IMR-90 (cell line): ENCODE results near the gene VPS35L. TPM values are rescaled to one million over a fixed set of nuclear protein-coding genes. Genes with fewer than 3 reads are reported as not detected.

Experiments used
- ATAC-seq: fragments of 200-7000 bp; cut with Tn5 transposase; 2 replicates; pipeline ENCODE4 v1.9.1; 2020; ENCODE audit warnings: low read depth, mild to moderate bottlenecking, moderate library complexity
- BruUV-seq: library from RNA; stranded (reverse); fragments of 400-500 nt; replicated peaks from 2 replicates; lab custom pipeline; 2021; lab: Mats Ljungman, UMichigan
- CTCF ChIA-PET: fragments of 300-600 bp; formaldehyde crosslinking; extraction: SDS; loops from one replicate; lab custom pipeline; 2021; ENCODE audit warnings: antibody characterized with exemption; lab: Yijun Ruan, JAX
- POLR2A ChIA-PET: fragments of 300-600 bp; sonication (Branson Sonifier 250); formaldehyde crosslinking; loops from one replicate; lab custom pipeline; 2022; ENCODE audit warnings: antibody characterized with exemption; ENCODE audit not compliant: unreplicated experiment; lab: Charles Lee
- DNase-seq: peaks from one replicate; pipeline ENCODE4 v3.0.0; 2013
- H2AFZ ChIP-seq: replicated peaks from 2 replicates; pipeline ENCODE3; 2013; ENCODE audit warnings: low read length, mild to moderate bottlenecking; ENCODE audit not compliant: poor library complexity
- H2AK5ac ChIP-seq: 2 replicates; pipeline ENCODE4 v1.6.1; 2013; ENCODE audit warnings: low read depth, low read length, inconsistent platforms
- H2AK9ac ChIP-seq: replicated peaks from 2 replicates; pipeline ENCODE3; 2013; ENCODE audit warnings: mild to moderate bottlenecking, low read depth, low read length, moderate library complexity; ENCODE audit not compliant: poor library complexity
- H2BK120ac ChIP-seq: 2 replicates; pipeline ENCODE4 v1.6.1; 2013; ENCODE audit warnings: low read depth, low read length, inconsistent platforms
- H2BK15ac ChIP-seq: 3 replicates; pipeline ENCODE4 v1.6.1; 2013; ENCODE audit warnings: low read depth, low read length, inconsistent platforms
- H2BK20ac ChIP-seq: 2 replicates; pipeline ENCODE4 v1.6.1; 2013; ENCODE audit warnings: low read depth, mild to moderate bottlenecking, inconsistent platforms, low read length, moderate library complexity
- H2BK5ac ChIP-seq: 2 replicates; pipeline ENCODE4 v1.6.1; 2013; ENCODE audit warnings: mild to moderate bottlenecking, low read depth, low read length, inconsistent platforms; ENCODE audit not compliant: poor library complexity, severe bottlenecking
- H3K14ac ChIP-seq: replicated peaks from 2 replicates; pipeline ENCODE4 v1.6.1; 2013; ENCODE audit warnings: low read depth, low read length, inconsistent platforms
- H3K18ac ChIP-seq: 2 replicates; pipeline ENCODE4 v1.6.1; 2013; ENCODE audit warnings: low read depth, low read length, control low read depth
- H3K23ac ChIP-seq: 2 replicates; pipeline ENCODE4 v1.6.1; 2013; ENCODE audit warnings: low read depth, low read length, inconsistent platforms
- H3K27ac ChIP-seq: 2 replicates; pipeline ENCODE4 v1.5.1; 2013; ENCODE audit warnings: mild to moderate bottlenecking, control low read depth, low read length; ENCODE audit not compliant: insufficient read depth
- H3K27me3 ChIP-seq: 2 replicates; pipeline ENCODE4 v1.6.1; 2013; ENCODE audit warnings: low read length; ENCODE audit not compliant: control insufficient read depth, insufficient read depth
- H3K36me3 ChIP-seq: 2 replicates; pipeline ENCODE4 v1.6.1; 2013; ENCODE audit warnings: low read length, mixed read lengths; ENCODE audit not compliant: control insufficient read depth, insufficient read depth
- H3K4ac ChIP-seq: 2 replicates; pipeline ENCODE4 v1.6.1; 2013; ENCODE audit warnings: low read depth, low read length, inconsistent platforms
- H3K4me1 ChIP-seq: 2 replicates; pipeline ENCODE4 v1.6.1; 2013; ENCODE audit warnings: low read length, mixed read lengths; ENCODE audit not compliant: control insufficient read depth, insufficient read depth
- H3K4me2 ChIP-seq: 2 replicates; pipeline ENCODE4 v1.6.1; 2013; ENCODE audit warnings: low read depth, mild to moderate bottlenecking, control low read depth, low read length, moderate library complexity
- H3K4me3 ChIP-seq: 2 replicates; pipeline ENCODE4 v1.5.1; 2013; ENCODE audit warnings: low read depth, mild to moderate bottlenecking, control low read depth, low read length, moderate library complexity; ENCODE audit not compliant: insufficient read depth
- H3K56ac ChIP-seq: 2 replicates; pipeline ENCODE4 v1.6.1; 2013; ENCODE audit warnings: low read length, inconsistent platforms; ENCODE audit not compliant: insufficient read depth; ENCODE audit errors: extremely low read depth
- H3K79me1 ChIP-seq, 2 experiments: 2 replicates each; pipeline ENCODE4 v1.6.1; 2013; ENCODE audit warnings: low read length in 2 of 2, inconsistent platforms in 1 of 2, low read depth in 1 of 2
- H3K9ac ChIP-seq: 2 replicates; pipeline ENCODE4 v1.6.1; 2013; ENCODE audit warnings: low read depth, low read length, control low read depth
- H3K9me1 ChIP-seq: 2 replicates; pipeline ENCODE4 v1.6.1; 2013; ENCODE audit warnings: low read length, inconsistent platforms; ENCODE audit not compliant: insufficient read depth
- H3K9me3 ChIP-seq: 2 replicates; pipeline ENCODE4 v1.6.1; 2013; ENCODE audit warnings: low read length; ENCODE audit not compliant: control insufficient read depth, insufficient read depth
- H4K20me1 ChIP-seq: 2 replicates; pipeline ENCODE4 v1.6.1; 2013; ENCODE audit warnings: low read length, inconsistent platforms; ENCODE audit not compliant: insufficient read depth
- H4K5ac ChIP-seq: 2 replicates; pipeline ENCODE4 v1.6.1; 2013; ENCODE audit warnings: mild to moderate bottlenecking, low read depth, low read length, control low read depth
- H4K8ac ChIP-seq, 2 experiments: 2 replicates each; pipeline ENCODE4 v1.6.1; 2013; ENCODE audit warnings: low read depth in 2 of 2, low read length in 2 of 2, control low read depth in 1 of 2, inconsistent platforms in 1 of 2
- H4K91ac ChIP-seq: 2 replicates; pipeline ENCODE4 v1.6.1; 2013; ENCODE audit warnings: low read depth, low read length, inconsistent platforms; ENCODE audit not compliant: insufficient read depth
- MAFK ChIP-seq: IDR thresholded peaks from 2 replicates; pipeline ENCODE4 v1.6.1; 2012; ENCODE audit warnings: low read depth, low read length, improper control_type of control experiment
- MAZ ChIP-seq: IDR thresholded peaks from 2 replicates; pipeline ENCODE4 v1.6.1; 2012; ENCODE audit warnings: low read depth, mild to moderate bottlenecking, low read length, improper control_type of control experiment, moderate library complexity, borderline replicate concordance
- MXI1 ChIP-seq: IDR thresholded peaks from 2 replicates; pipeline ENCODE4 v1.6.1; 2012; ENCODE audit warnings: low read depth, mild to moderate bottlenecking, low read length, moderate library complexity, borderline replicate concordance
- POLR2A ChIP-seq: IDR thresholded peaks from 2 replicates; pipeline ENCODE4 v1.6.1; 2012; ENCODE audit warnings: mild to moderate bottlenecking, low read depth, low read length
- RAD21 ChIP-seq: IDR thresholded peaks from 2 replicates; pipeline ENCODE4 v1.6.1; 2012; ENCODE audit warnings: low read length, improper control_type of control experiment
- USF2 ChIP-seq: fragments of 150-350 bp; IDR thresholded peaks from 2 replicates; pipeline ENCODE4 v1.6.1; 2017; ENCODE audit warnings: mild to moderate bottlenecking, antibody characterized with exemption, low read length, low read depth
- WGBS, 2 experiments: methylation state at CpG; one replicate each; pipeline versions ENCODE4 v1.1.5 to v1.1.7; 2013; ENCODE audit warnings: missing lambda C conversion rate in 2 of 2; ENCODE audit not compliant: insufficient read length in 1 of 2; ENCODE audit errors: extremely low coverage in 2 of 2; 5-methylcytosine and 5-hydroxymethylcytosine counted together
- dilution Hi-C: fragments of 300-500 bp; cut with HindIII; formaldehyde crosslinking; loops from one replicate; pipeline ENCODE4 v1.14.3; 2018; ENCODE audit warnings: low sequenced_read_pairs; ENCODE audit not compliant: unreplicated experiment
- in situ Hi-C: fragments of 300-500 bp; cut with MboI; formaldehyde crosslinking; loops from 3 replicates; pipeline ENCODE4 v1.14.3; 2019; ENCODE audit warnings: low sequenced_read_pairs, inconsistent platforms, mixed read lengths
- intact Hi-C: fragments of 100-400 bp; cut with micrococcal nuclease; formaldehyde crosslinking; loops from 2 replicates; pipeline ENCODE4 v1.10.0; 2022
- polyA plus RNA-seq, 3 experiments: library from polyadenylated mRNA; depleted of rRNA; stranded (reverse); fragments of >200 nt; gene quantifications; 2 replicates each; pipeline ENCODE4 v1.2.3, GENCODE V29; 2012; ENCODE audit warnings: low replicate concordance in 1 of 3
- total RNA-seq: library from RNA; depleted of rRNA; stranded (reverse); fragments of >200 nt; gene quantifications from 2 replicates; pipeline ENCODE4 v1.2.3, GENCODE V29; 2012

Gene VPS35L
- total and polyA plus RNA-seq, 2 of the 4 experiments (the other 2 are of a cell fraction): 28.0 to 40.1 TPM

DNA sequence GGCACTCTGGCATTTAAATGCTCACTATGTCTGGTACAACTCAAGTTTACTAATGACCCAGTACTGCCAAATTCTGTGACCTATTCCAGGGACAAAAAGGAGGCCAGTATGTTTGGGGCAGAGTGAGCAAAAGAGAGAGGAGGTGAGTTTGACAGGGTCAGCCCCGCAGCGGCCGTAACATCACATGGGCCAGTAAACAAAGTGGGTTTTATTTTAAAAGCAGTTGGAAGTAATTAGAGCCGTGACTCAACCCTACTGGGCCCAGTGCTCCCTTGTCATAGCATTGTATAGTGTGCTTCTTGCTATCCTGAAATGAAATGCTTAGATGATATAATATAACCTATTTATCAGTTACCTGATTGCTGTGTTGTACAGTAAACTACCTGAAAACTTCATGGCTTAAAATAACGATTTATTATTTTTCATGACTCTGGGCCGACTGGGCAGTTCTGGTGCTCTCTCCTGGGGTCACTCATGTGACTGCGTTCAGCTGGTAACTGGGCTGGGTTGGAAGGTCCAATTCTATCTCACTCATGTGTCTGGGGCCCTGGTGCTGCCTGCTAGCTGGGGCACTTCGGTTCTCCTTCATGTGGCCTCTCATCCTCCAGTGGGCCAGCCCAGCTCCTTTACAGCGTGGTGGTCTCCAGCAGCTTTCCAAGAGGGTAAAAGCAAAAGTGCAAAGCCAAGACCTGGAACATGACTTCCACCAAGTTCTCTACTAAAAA is 189.9 kb downstream of the VPS35L start:
- Histone ChIP-seq H3K79me1 (no peaks in the 10 kb centered on the region), H3K9me1 (peaks cover 8% of the 10 kb centered on the region), H3K27me3 (no peaks in the 10 kb centered on the region), H2BK5ac (no peak overlapping the region), H3K4me3 (no peak overlapping the region), H2BK15ac (no peak overlapping the region), H3K4ac (0 out of 2 replicates have a peak overlapping the region, but pooled peaks have one; percentile 6), H2AK9ac (no peak overlapping the region), H3K4me2 (0 out of 2 replicates have a peak overlapping the region, but pooled peaks have one; percentile 19), H3K9ac (no peak overlapping the region), H3K56ac (no peak overlapping the region), H3K18ac (no peak overlapping the region), H2BK120ac (peak overlapping the region; percentile 47; the same call in 1 of the 2 replicates), H2BK20ac (no peak overlapping the region), H3K14ac (no peak overlapping the region), H2AFZ (no peak overlapping the region), H4K91ac (no peak overlapping the region), H4K5ac (no peak overlapping the region), H4K20me1 (no peaks in the 10 kb centered on the region), H3K23ac (no peak overlapping the region), H3K36me3 (no peaks in the 10 kb centered on the region), H3K27ac (no peak overlapping the region; the same call in 1 of the 2 replicates), H2AK5ac (no peak overlapping the region), H3K9me3 (no peaks in the 10 kb centered on the region), H3K4me1 (peaks cover 8% of the 10 kb centered on the region; the same call in 1 of the 2 replicates), H4K8ac (no peak overlapping the region)
- CTCF ChIA-PET: interaction anchor here (0.6 kb wide), 1 partner anchor 12 kb away, joined by 3 read pairs; no protein-coding TSS in a partner anchor
- DNase-seq: peak; percentile 71
- no CpG with 5 or more reads among the region's 9 CpGs for WGBS, 2 experiments
- intact Hi-C loops (loop anchor here (5.0 kb wide), 1 partner anchor 92 kb away; no protein-coding TSS in a partner anchor), dilution Hi-C loops (no loop called here), in situ Hi-C loops (no loop called here)
- TF ChIP-seq MAFK (no peak), MAZ (no peak), MXI1 (0 out of 2 replicates have a peak, but pooled peaks have one; percentile 31), POLR2A (no peak), USF2 (peak; percentile 66), RAD21 (no peak)
- BruUV-seq: no TSS peak
- POLR2A ChIA-PET: no interaction called here
- ATAC-seq: peak; percentile 90
